ENCODE results near the gene CCDC63.

- TF ChIP-seq POLR2A (IDR thresholded peaks at IDR 0.05) = no peak
- TF ChIP-seq, protein P1, sequence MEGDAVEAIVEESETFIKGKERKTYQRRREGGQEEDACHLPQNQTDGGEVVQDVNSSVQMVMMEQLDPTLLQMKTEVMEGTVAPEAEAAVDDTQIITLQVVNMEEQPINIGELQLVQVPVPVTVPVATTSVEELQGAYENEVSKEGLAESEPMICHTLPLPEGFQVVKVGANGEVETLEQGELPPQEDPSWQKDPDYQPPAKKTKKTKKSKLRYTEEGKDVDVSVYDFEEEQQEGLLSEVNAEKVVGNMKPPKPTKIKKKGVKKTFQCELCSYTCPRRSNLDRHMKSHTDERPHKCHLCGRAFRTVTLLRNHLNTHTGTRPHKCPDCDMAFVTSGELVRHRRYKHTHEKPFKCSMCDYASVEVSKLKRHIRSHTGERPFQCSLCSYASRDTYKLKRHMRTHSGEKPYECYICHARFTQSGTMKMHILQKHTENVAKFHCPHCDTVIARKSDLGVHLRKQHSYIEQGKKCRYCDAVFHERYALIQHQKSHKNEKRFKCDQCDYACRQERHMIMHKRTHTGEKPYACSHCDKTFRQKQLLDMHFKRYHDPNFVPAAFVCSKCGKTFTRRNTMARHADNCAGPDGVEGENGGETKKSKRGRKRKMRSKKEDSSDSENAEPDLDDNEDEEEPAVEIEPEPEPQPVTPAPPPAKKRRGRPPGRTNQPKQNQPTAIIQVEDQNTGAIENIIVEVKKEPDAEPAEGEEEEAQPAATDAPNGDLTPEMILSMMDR (IDR thresholded peaks at IDR 0.05) = no peak
Measured at GRCh38 chr12:110813756-110814155, 33.0 kb upstream of the CCDC63 start.
